Left forelimb (tissue), 1 donor: ENCODE measurements around the gene ESRP2.

Experiments used
- DNase-seq: peaks from one replicate; pipeline ENCODE4 v3.0.0-alpha.2; 2018; ENCODE audit warnings: low spot score

ESRP2 gene

DNA sequence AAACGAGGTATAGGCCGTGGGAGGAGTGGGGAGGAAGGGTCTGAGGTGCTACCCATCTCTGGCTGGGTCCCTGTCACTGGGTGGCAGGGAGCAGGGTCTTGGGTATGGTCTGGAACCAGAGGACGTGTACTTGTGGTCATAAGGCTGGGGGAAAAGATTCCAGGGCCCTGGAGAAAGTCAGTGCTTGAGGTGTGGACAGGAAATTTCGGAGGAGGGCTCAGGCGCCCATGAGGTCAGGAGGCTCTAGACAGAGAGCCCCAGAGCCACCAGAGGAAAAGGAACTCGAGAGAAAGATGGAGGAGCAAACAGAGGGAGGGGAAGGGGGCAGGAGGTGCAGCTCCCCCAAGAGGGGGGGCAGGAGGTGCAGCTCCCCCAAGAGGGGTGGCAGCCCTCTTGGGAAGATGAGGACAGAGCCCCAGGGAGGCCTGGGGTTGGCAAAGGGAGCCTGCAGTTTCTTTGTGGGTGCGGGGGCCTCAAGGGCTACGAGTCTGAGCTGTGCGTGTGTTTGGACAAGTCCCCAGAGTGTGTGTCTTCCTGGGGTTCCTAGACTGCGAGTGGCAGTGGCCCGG is 27.7 kb upstream of the ESRP2 start:
- DNase-seq, result no peak

DNA sequence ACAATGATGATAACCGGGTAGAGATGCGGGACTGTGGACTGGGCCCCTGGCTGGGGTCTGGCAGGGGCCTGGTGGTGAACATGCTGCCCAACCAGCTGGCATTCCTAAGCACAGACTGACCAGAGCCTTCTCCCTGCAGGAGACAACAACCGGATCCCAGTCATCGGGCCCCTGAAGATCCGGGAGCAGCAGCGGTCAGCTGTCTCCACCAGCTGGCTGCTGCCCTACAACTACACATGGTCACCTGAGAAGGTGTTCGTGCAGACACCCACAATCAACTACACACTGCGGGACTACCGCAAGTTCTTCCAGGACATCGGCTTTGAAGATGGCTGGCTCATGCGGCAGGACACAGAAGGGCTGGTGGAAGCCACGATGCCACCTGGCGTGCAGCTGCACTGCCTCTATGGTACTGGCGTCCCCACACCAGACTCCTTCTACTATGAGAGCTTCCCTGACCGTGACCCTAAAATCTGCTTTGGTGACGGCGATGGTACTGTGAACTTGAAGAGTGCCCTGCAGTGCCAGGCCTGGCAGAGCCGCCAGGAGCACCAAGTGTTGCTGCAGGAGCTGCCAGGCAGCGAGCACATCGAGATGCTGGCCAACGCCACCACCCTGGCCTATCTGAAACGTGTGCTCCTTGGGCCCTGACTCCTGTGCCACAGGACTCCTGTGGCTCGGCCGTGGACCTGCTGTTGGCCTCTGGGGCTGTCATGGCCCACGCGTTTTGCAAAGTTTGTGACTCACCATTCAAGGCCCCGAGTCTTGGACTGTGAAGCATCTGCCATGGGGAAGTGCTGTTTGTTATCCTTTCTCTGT is 23.3 kb upstream of the ESRP2 start:
- no peak for DNase-seq

DNA sequence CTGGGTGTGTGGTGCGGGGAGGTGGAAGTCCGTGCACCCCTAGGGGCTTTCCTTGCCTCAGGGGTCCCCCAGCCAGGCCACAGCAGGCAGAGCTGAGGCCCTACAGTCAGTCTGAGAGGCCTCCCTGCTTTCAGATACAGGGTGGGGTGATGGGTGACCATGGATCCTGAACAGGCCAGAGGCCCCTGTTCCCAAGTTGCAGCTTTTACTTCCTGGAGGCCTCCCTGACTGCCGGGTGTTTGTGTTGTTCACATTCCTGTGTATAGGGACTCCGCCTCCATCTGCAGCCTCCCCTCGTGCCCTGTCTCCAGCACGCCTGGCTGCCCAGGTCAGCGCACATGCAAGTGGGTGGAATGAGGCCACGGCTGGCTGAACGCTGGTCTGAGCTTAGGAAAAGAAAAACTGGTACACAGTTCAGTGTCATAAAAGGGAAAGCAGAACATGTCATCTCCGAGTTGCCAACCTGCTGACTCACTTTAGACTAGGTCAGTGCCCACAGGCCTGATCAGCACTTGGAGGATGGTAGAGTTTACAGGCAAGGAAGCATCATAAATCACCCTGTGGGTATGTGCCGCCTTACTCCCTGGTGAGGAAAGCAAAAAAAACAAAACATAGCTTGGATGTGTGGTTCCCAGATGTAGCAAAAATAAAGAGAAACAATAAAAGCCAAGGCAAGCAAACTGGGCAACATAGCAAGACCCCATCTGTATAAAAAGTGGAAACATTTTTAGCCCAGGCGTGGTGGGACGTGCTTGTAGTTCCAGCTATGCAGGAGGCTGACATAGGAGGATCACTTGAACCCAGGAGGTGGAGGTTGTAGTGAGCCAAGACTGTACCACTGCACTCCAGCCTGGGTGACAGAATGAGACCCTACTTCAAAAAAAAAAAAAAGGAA is 22.2 kb upstream of the ESRP2 start:
- no peak for DNase-seq

DNA sequence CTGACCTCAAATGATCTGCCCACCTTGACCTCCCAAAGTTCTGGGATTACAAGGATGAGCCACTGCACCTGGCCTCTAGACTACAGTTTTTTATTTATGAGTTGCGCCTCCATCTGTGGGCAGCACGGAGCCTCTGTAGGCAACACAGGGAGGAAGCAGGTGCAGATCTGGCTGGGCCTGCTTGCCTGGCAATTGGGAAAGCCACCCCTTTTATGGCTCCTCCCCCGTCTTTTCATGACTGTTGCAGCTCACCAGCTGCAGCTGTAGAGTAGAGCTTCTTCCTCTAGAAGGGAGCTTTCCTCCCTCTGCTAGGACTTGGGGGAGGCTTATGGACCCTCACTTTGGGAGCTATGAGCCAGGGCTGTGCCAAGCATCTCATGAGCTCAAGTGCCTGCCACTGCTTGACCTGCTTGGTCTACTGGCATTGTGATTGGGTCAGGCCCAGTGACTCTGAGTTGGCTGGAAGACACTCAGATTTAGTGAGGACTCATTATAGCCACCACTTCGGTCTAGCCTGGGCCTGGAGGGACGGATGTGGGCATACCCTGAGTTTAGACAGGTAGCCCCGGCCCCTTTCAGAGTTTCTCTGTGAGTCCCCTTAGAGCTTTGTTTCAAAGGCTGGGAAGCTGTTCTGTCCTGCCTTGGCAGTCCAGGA is 21.5 kb upstream of the ESRP2 start:
- DNase-seq, result no peak

DNA sequence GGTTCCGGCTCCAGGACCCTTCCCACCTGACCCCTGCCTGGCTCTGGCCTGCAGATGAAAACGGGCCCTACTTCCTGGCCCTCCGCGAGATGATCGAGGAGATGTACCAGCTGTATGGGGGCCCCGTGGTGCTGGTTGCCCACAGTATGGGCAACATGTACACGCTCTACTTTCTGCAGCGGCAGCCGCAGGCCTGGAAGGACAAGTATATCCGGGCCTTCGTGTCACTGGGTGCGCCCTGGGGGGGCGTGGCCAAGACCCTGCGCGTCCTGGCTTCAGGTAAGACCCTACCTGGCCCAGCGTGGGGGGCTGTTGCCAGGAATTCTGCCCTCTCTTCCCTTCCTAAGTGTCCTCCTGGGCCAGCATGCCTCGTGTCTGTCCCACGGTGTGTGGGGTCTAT is 19.8 kb upstream of the ESRP2 start:
- no peak for DNase-seq

DNA sequence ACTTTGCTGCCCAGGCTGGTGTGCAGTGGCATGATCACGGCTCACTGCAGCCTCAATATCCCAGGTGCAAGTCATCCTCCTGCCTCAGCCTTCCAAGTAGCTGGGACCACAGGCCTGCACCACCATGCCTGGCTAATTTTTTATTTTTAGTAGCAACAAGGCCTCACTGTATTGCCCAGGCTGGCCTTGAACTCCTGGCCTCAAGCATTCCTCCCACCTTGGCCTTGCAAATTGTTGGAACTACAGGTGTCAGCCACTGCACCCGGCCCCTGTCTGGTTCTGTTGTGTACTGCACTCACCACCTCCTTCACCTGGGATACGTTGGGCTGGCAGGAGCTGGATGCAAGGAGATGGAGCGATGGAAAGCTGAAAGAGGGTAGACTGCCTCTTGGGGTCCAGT is 17.8 kb upstream of the ESRP2 start:
- DNase-seq, result no peak

DNA sequence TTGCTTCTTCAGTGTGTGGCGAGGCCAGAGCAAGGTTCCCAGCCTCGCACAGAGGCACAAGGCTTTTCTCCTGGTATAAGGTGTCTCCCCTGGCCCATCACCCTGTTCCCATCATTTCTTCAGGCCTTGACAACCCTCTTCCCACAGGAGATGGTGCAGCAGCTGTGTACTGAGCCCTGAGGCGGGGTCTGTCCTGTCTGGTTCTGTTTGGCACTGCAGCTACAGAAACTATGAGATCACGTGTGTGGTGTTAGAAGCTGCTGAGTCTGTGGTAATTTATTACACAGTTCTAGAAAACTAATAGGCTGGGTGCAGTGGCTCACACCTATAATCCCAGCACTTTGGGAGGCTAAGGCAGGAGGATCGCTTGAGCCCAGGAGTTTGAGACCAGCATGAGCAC is 16.5 kb upstream of the ESRP2 start:
- no peak for DNase-seq

DNA sequence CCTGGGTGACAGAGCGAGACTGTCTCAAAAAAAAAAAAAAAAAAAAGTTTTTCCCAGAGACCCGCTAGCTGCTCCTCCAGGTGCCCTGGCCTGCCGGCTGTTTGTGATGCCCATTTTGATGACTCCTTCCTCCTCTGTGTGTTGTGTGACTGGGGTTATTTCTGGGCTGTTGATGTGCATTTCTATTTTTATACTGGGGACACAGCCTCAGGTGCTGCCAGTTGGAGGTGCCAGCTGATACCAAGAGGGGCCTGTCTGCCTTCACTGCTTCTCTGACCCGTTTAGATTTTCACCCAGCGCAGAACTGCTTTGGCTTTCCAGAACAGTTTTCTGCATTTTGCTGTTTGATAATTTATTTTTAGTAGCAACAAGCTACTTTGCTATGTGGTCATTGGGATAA is 15.9 kb upstream of the ESRP2 start:
- DNase-seq, result no peak

DNA sequence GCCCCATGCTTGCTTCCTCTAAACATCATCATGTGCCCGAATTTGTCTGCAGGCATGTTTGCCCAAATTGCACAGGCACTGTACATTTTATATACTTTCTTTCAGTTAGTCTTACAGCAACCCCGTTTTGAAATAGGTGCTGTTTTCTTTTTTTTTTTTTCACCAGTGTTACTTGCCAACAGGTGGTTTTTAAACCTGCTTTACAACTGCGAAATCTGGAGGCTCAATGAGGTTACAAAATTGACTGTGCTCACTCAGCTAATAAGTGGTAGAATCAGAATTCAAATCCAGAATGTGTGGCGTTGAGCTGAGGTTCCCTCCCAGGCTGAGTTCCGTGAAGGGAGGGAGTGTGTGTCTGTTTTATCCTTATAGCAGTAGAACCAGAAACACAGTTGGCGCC is 15.0 kb upstream of the ESRP2 start:
- no peak for DNase-seq

DNA sequence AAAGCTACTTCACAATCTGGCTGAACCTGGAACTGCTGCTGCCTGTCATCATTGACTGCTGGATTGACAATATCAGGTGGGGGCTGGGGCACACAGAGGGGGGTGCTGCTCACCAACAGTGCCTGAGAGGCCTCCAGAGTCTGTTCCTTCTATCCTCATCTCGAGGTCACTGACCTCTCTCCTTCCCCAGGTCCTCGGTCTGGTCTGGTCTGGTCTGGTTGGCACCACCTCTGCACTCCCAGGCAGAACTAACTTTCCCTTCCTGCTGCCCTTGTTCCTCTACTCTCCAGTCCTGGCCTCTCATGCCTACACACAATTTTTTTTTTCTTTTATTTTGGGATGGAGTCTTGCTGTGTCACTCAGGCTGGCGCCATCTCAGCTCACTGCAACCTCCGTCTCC is 13.4 kb upstream of the ESRP2 start:
- DNase-seq, result no peak

DNA sequence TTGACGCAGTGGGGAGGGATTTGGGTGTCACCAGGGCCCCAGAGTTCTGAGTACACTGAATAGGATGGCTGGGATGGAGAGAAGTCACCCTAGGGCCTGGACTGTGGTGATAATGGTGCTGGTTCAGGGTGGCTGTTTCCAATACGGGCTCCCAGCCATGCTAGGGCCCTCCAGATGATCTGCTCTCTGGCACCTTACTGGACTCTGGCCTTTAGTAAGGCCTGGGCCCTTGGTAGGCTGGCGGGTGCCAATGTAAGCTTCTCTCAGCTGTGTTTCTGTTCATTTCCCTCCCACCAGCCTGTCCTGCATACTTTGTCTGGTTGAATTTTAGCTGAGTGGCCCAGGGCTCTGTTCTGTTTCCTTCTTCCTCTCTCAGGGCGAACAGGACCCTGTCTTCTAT is 12.0 kb upstream of the ESRP2 start:
- DNase-seq, result no peak

DNA sequence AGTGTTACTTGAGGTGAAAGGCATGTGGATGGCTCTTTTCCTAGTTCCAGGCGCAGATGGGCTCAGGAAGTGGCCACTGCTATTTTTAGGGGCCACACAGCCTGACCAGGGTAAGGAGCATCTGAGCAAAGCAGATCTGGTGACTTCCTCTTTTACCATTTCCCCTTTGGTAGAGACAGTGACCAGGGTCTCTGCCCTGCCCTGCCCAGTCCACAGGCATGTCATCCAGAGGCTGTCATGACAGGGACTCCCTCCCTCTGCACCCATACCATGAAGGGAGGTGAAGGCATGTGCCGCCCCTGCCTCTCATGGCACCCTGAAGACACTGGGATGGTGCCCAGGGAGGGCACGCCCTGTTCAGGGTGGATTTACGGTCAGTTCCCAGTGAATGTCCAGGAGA is 11.5 kb upstream of the ESRP2 start:
- DNase-seq, result no peak

DNA sequence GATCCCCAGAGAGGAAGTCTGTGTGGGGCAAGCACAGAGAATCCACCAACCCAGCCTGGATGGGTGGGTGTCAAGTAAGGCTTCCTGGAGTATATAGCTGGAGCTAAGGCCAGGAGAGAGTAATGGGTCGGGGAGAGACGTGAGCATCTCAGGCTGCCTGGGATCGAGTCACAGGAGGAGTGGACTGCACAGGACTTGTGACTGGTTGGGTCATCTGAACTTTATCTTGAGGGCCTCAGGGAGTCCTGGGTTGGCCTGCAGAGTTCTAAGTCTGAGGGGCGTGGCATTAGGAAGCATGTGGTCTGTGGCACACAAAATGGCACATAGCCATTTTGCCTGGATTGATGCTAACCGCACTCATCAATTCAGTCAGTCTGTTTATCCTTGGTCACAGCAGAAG is 10.7 kb upstream of the ESRP2 start:
- DNase-seq, result no peak

DNA sequence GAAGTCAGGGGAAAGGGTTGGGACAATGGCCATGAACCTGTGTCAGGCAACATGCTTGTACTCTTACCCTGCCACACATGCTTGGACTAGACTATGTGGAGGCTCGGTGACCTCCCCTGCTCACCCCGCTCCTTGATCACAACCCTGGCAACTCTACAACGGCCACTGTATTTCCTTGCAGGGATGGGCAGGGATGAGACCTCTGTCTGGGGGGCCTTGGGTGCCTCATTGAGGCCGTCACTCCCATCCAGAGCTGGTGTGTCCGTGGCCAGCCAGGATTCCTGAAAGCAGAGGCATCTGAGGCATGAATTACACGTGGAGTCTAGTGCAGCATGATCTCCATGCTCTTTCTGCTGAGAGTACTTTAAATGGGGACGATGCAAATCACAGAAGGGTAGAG is 10.2 kb upstream of the ESRP2 start:
- no peak for DNase-seq

DNA sequence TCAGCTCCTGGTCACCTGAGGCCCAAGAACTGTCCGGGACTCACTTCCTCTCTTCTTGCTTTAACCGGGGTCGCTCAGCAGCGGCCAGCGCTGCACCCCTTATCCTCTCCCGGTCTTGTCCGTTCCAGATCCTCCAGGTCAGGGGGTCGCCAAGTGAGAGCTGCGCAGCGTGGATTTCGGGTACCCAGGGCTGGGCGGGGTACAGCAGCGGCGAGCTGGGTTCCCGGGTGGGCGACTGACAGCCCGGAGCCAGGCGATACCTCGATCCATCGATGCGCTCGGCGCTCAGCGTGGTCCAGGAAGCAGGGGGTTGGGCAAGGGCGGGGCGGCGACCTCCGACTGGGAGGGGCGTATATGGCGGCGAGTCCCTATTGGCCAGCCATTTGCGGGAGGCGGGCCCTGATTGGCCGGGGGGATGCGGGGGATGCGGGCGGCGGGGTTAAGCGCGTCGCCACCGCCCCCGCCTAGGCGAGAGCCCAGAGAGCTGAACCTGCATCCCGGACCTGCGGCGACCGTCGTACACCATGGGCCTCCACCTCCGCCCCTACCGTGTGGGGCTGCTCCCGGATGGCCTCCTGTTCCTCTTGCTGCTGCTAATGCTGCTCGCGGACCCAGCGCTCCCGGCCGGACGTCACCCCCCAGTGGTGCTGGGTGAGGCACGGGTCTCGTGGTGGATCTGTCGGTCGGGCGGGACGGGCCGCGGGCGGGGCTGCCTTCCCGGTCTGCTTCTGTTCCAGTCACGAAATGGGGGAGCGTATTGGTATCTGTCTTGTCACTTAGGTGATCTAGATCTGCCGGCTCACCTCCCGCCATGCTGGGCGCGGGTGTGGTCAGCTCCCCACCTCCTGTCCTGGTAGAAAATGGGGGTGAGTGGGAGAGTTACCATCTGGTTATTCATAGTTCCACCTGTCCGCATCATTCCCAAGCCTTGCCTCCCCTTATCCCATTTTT is 9.3 kb upstream of the ESRP2 start, which contains the start of gene PLA2G15:
Gene PLA2G15, plus strand, starts transcription at position 471 of the 951 bp plus-strand sequence. Its CDS starts 54 bp downstream, at position 525.
- DNase-seq, result peak; percentile 98

DNA sequence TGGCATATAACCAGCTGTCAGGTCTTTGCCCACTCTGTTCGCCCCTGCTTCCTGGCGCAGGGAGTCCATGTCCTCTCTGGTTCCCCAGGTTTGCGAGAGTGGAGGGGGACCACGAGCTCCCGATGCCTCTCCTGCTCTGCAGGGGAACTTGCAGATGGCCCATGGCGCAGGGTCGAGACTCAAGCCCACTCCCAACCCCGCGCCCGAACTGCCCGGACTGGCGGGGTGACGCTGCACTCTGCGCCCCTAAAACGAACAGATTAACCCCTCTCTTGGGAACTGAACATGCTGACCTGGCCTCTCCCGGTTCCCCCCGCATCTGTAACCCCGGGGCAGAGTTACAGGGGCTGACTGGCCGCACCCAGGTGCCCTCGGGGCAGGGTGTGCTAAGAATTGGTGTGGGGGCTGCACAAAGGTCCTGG is 8.6 kb upstream of the ESRP2 start:
- DNase-seq, result no peak

DNA sequence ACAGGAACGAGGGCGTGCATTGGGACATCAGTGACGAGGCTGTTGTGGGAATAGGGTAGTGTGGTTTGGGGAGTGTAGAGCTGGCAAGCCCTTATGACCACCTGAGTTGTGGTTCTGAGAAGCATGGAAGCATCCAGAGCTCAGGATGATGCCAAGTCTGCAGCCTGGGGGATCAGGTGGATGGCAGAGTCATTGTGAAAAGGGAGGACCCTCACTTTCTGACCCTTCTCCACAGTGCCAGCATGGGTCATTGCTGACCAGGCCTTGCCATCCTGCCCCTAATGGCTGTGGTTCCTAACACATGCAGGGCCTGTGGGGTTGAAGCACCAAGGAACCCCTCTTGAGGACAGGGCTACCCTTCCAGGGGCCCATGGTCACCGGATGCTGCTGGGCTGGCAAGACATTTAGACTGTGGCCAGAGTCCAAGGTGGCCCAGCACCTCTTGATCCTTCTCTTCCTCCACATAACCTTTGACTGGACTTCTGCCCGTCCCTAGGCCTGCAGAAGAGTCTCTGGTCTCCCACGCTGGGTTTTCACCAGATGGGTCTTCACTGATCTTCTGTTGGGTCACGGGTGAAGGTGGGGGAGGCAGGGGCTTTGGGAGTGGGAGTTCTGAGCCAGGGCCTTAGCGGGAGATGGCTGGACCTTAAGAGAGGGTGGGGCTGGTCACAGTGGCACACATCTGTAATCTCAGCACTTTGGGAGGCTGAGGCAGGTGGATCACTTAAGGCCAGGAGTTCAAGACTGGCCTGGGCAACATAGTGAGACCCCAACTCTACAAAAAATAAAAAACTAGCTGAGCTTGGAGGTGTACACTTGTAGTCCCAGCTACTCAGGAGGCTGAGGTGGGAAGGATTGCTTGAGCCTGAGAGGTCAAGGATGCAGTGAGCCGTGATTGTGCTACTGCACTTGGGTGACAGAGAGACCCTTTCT is 7.3 kb upstream of the ESRP2 start:
- no peak for DNase-seq

DNA sequence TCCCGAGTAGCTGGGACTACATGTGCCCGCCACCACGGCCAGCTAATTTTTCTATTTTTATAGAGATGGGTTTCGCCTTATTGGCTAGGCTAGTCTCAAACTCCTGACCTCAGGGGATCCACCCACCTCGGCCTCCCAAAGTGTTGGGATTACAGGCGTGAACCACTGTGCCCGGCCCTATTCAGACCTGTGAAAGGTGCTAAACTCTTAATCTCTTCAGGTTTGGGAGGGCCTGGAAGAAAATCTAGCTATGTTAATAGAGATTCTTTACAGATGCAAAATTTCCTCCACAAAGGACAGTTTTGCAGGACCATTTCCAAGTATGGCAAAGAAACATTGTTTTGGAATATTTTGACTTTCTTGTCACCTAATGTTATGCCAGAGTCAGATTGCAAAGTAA is 6.2 kb upstream of the ESRP2 start:
- DNase-seq, result no peak

DNA sequence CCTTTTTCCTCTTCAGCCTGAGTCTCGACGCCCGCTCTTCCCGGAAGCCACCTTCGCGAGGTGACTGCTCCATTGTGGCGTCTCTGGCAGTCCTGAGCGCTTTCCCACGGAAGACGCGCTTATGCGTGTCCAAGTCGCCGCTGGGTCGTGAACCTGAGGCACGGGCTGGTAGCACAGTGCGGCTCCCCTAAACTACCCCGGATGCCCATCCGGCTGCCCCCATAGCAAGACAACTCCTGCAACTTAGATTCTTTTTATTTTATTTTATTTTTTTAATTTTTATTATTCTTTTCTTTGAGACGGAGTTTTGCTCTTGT is 2.1 kb upstream of the ESRP2 start:
- no peak for DNase-seq
